ENCODE results near the gene UMODL1.

UMODL1 gene

DNA sequence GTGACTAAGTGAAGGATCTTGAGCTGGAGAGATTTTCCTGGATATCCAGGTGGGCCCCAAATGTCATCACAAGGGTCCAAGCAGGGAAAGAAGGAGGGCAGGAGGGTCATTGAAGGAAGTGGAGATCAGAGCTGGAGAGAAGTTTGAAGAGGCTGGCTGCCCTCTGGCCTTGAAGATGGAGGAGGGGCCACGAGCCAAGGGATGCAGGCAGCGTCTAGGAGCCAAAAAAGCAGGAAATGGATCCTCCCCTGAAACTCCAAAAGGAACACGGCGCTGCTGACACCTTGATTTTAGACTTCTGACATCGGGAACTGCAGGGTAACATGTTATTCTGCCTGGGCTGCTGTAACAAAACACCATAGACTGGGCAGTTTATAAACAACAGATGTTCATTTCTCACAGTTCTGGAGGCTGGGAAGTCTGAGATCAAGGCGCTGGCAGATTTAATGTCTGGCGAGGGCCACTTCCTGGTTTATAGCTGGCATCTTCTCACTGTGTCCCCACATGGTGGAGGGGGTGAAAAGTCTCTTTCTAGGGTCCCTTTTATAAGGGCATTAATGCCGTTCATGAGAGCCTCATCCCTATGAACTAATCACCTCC, 32.2 kb upstream of the UMODL1 start:
- H3K4me3 ChIP-seq (ENCODE audit: low read depth, low read length): no peak overlapping the region
- H3K4me1 ChIP-seq: no peaks in the 10 kb centered on the region
- H3K9ac ChIP-seq: no peak overlapping the region
- TF ChIP-seq, protein P1, sequence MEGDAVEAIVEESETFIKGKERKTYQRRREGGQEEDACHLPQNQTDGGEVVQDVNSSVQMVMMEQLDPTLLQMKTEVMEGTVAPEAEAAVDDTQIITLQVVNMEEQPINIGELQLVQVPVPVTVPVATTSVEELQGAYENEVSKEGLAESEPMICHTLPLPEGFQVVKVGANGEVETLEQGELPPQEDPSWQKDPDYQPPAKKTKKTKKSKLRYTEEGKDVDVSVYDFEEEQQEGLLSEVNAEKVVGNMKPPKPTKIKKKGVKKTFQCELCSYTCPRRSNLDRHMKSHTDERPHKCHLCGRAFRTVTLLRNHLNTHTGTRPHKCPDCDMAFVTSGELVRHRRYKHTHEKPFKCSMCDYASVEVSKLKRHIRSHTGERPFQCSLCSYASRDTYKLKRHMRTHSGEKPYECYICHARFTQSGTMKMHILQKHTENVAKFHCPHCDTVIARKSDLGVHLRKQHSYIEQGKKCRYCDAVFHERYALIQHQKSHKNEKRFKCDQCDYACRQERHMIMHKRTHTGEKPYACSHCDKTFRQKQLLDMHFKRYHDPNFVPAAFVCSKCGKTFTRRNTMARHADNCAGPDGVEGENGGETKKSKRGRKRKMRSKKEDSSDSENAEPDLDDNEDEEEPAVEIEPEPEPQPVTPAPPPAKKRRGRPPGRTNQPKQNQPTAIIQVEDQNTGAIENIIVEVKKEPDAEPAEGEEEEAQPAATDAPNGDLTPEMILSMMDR (IDR thresholded peaks at IDR 0.05): no peak
- no peaks in the 10 kb centered on the region for H3K79me2 ChIP-seq
- no peaks in the 10 kb centered on the region for H3K9me3 ChIP-seq (ENCODE audit: control insufficient read depth, low read length)
- no peak overlapping the region for H2AFZ ChIP-seq
- H3K27me3 ChIP-seq (ENCODE audit: control insufficient read depth, insufficient read depth, low read length): no peaks in the 10 kb centered on the region
- H3K36me3 ChIP-seq (ENCODE audit: control insufficient read depth, insufficient read depth, low read length): no peaks in the 10 kb centered on the region
- no peak overlapping the region for H3K27ac ChIP-seq
- H3K4me2 ChIP-seq (ENCODE audit: low read length): no peak overlapping the region

- no peak overlapping the region for H3K9ac ChIP-seq
- TF ChIP-seq, protein P1 (IDR thresholded peaks at IDR 0.05): no peak
- H3K79me2 ChIP-seq: no peaks in the 10 kb centered on the region
- H3K27me3 ChIP-seq (ENCODE audit: control insufficient read depth, insufficient read depth, low read length): no peaks in the 10 kb centered on the region
- no peak overlapping the region for H3K4me3 ChIP-seq (ENCODE audit: low read depth, low read length)
- H3K4me2 ChIP-seq (ENCODE audit: low read length): no peak overlapping the region
- H2AFZ ChIP-seq: no peak overlapping the region
- H3K36me3 ChIP-seq (ENCODE audit: control insufficient read depth, insufficient read depth, low read length): no peaks in the 10 kb centered on the region
- H3K27ac ChIP-seq: no peak overlapping the region
- no peaks in the 10 kb centered on the region for H3K9me3 ChIP-seq (ENCODE audit: control insufficient read depth, low read length)
- H3K4me1 ChIP-seq: no peaks in the 10 kb centered on the region
These were observed 31.6 kb upstream of the UMODL1 start for GRCh38 chr21:42039470-42039901.

DNA sequence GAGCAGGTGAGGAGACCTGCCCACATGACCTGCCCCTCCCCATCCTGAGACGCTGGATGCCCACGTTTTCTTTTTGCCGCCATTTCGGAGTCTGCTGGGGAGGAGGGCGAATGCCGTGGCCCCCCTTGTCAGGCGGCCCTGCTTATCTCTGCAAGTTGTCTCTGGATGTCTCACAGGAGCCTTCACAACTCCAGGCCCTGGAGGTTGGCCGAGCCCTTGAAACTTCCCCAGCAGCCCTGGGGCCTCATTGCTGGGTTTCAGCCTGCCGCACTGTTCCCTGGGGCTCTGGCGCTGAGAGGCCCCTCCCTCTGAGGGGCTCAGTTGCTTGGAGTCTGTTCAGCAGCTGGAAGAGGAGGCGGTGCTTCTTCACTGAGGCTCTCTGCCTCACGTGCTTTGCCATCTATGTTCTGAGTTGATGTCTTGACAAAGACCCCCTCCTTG, 31.2 kb upstream of the UMODL1 start:
- no peak overlapping the region for H3K4me2 ChIP-seq (ENCODE audit: low read length)
- no peaks in the 10 kb centered on the region for H3K4me1 ChIP-seq
- H3K27ac ChIP-seq: no peak overlapping the region
- H3K36me3 ChIP-seq (ENCODE audit: control insufficient read depth, insufficient read depth, low read length): no peaks in the 10 kb centered on the region
- no peak overlapping the region for H3K4me3 ChIP-seq (ENCODE audit: low read depth, low read length)
- no peaks in the 10 kb centered on the region for H3K27me3 ChIP-seq (ENCODE audit: control insufficient read depth, insufficient read depth, low read length)
- no peaks in the 10 kb centered on the region for H3K79me2 ChIP-seq
- TF ChIP-seq, protein P1 (IDR thresholded peaks at IDR 0.05): no peak
- no peak overlapping the region for H2AFZ ChIP-seq
- no peaks in the 10 kb centered on the region for H3K9me3 ChIP-seq (ENCODE audit: control insufficient read depth, low read length)
- no peak overlapping the region for H3K9ac ChIP-seq

- H3K9ac ChIP-seq: no peak overlapping the region
- no peaks in the 10 kb centered on the region for H3K9me3 ChIP-seq (ENCODE audit: control insufficient read depth, low read length)
- no peaks in the 10 kb centered on the region for H3K79me2 ChIP-seq
- H3K4me1 ChIP-seq: no peaks in the 10 kb centered on the region
- H3K36me3 ChIP-seq (ENCODE audit: control insufficient read depth, insufficient read depth, low read length): no peaks in the 10 kb centered on the region
- H2AFZ ChIP-seq: no peak overlapping the region
- H3K27ac ChIP-seq: no peak overlapping the region
- H3K4me3 ChIP-seq (ENCODE audit: low read depth, low read length): no peak overlapping the region
- H3K27me3 ChIP-seq (ENCODE audit: control insufficient read depth, insufficient read depth, low read length): no peaks in the 10 kb centered on the region
- H3K4me2 ChIP-seq (ENCODE audit: low read length): no peak overlapping the region
- TF ChIP-seq, protein P1 (IDR thresholded peaks at IDR 0.05): no peak
These were observed 30.5 kb upstream of the UMODL1 start for GRCh38 chr21:42040411-42041180.

Data from parathyroid adenoma (tissue), 2 donors.